Mucosa of descending colon (tissue), 3 donors: ENCODE results near the gene CDS1. TPM values are rescaled to one million over a fixed set of nuclear protein-coding genes. Genes with fewer than 3 reads are reported as not detected.

ENCODE experiments used
- ATAC-seq: fragments of 200-7000 bp; cut with Tn5 transposase; one replicate; pipeline ENCODE4 v1.9.1; 2020; ENCODE audit warnings: mild to moderate bottlenecking, moderate library complexity
- DNase-seq, 3 donors: peaks; one replicate each; pipeline ENCODE4 v3.0.0-alpha.2; 2020
- H3K36me3 ChIP-seq: fragments of 200-600 bp; one replicate; pipeline ENCODE4 v1.8.0; 2021; ENCODE audit warnings: low read depth, mild to moderate bottlenecking
- H3K4me1 ChIP-seq: fragments of 200-600 bp; one replicate; pipeline ENCODE4 v1.8.0; 2021; ENCODE audit warnings: low read depth, mild to moderate bottlenecking
- H3K4me3 ChIP-seq: fragments of 200-600 bp; one replicate; pipeline ENCODE4 v1.8.0; 2021; ENCODE audit warnings: mild to moderate bottlenecking
- H3K9me3 ChIP-seq: fragments of 200-600 bp; one replicate; pipeline ENCODE4 v1.8.0; 2021; ENCODE audit warnings: mild to moderate bottlenecking
- intact Hi-C, 2 donors: fragments of 100-400 bp; cut with DNase I in 1 of 2; cut with micrococcal nuclease in 1 of 2; formaldehyde crosslinking; loops; one replicate each; pipeline versions ENCODE4 v1.11.0 to v1.11.1; 2022; cut with DNase I, micrococcal nuclease
- total RNA-seq, 3 donors: library from RNA; stranded (reverse); fragmentation: NEBNext Ultra II Directional in 2 of 3; extraction: Animal tissue kit (Norgen Biotek cat#: 25700) in 2 of 3; gene quantifications; one replicate each; pipeline versions ENCODE4 v1.2.1 to v1.2.4, GENCODE V29; 2021 to 2023
- TF ChIP-seq, protein P1 (sequence below): fragments of 200-600 bp; IDR thresholded peaks from one replicate; pipeline ENCODE4 v1.8.0; 2022; ENCODE audit warnings: antibody characterized with exemption, mild to moderate bottlenecking
- donor health status: DM: no; HTN: no; CAD: no; lungs with moderate emphysema.
- donor health status: DM: no; HTN: no; CAD: no.
- donor health status: DM: no; HTN: yes; CAD: no.

CDS1 gene
- total RNA-seq, 3 donors from 2014 or later, result 18.9 to 44.2 (median 39.2) TPM

DNA sequence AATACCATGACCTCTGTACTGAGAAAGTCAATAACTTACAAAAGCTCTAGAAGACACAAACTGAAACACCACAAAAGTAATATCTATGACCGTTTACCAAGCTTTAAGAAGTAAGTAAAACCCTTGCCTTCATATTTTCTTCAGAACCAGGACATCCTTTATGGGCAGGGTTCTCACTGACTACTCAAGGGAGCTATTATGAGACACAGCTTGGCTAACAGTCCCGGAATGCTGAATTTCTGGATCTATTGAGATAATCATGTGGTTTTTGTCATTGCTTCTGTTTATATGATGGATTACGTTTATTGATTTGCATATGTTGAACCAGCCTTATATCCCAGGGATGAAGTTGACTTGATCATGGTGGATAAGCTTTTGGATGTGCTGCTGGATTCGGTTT, 19.9 kb upstream of the CDS1 start:
- intact Hi-C loops, result no loop called here
- no peak overlapping the region for H3K4me3 ChIP-seq
- TF ChIP-seq, protein P1, sequence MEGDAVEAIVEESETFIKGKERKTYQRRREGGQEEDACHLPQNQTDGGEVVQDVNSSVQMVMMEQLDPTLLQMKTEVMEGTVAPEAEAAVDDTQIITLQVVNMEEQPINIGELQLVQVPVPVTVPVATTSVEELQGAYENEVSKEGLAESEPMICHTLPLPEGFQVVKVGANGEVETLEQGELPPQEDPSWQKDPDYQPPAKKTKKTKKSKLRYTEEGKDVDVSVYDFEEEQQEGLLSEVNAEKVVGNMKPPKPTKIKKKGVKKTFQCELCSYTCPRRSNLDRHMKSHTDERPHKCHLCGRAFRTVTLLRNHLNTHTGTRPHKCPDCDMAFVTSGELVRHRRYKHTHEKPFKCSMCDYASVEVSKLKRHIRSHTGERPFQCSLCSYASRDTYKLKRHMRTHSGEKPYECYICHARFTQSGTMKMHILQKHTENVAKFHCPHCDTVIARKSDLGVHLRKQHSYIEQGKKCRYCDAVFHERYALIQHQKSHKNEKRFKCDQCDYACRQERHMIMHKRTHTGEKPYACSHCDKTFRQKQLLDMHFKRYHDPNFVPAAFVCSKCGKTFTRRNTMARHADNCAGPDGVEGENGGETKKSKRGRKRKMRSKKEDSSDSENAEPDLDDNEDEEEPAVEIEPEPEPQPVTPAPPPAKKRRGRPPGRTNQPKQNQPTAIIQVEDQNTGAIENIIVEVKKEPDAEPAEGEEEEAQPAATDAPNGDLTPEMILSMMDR, result no peak
- H3K9me3 ChIP-seq, result no peaks in the 10 kb centered on the region
- DNase-seq (no peak), ATAC-seq (no peak)
- no peaks in the 10 kb centered on the region for H3K4me1 ChIP-seq
- H3K36me3 ChIP-seq, result no peaks in the 10 kb centered on the region

GRCh38 chr4:84565951-84566350, 17.0 kb upstream of the CDS1 start:
- no peak for ATAC-seq
- H3K36me3 ChIP-seq, result no peaks in the 10 kb centered on the region
- no peaks in the 10 kb centered on the region for H3K9me3 ChIP-seq
- no peak for DNase-seq
- intact Hi-C loops, result no loop called here
- TF ChIP-seq, protein P1, result no peak
- H3K4me1 ChIP-seq, result no peaks in the 10 kb centered on the region
- H3K4me3 ChIP-seq, result no peak overlapping the region

DNA sequence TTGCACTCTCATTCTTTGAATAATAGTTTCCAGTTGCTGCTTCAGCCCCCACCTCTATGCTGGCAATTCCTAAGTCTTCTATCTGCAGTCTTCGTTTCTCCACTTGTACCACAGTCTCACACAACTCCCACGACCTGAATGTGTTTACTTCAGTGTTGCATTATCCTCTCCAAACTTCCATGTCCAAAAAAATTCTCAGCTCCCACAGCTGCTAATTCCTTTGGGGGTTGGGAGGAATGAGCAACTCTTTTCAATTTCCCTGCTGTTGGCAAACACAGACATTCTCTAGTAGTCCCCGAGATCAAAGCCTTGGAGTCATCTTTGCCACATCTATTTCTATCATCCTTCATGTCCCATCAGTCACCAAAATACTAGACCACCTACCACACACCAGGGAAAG, 14.4 kb upstream of the CDS1 start:
- no peak for DNase-seq
- Histone ChIP-seq H3K4me3 (no peak overlapping the region), H3K9me3 (no peaks in the 10 kb centered on the region), H3K36me3 (no peaks in the 10 kb centered on the region), H3K4me1 (no peaks in the 10 kb centered on the region)
- intact Hi-C loops, result no loop called here
- TF ChIP-seq, protein P1, result no peak
- no peak for ATAC-seq

DNA sequence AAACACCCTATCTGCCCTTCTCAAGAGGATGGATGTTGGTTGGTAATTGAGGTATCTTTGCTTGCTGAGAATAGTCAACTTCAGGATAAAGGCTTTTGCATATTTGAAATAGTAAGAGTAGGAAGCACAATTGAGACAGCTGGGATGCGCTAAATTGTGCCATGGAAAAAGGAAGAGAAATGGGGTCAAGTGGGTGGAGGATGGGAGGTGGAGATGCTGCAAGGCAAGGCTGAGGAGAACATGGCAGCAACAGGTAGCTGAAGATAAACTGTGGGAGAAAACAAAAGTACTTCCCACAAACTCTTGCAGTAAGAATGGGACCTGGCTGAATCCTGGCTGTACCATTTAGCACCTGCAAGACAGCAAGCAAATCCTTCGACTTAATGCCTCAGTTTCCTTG, 13.9 kb upstream of the CDS1 start:
- intact Hi-C loops, result no loop called here
- DNase-seq (no peak), ATAC-seq (no peak)
- no peaks in the 10 kb centered on the region for H3K36me3 ChIP-seq
- no peak overlapping the region for H3K4me3 ChIP-seq
- no peaks in the 10 kb centered on the region for H3K9me3 ChIP-seq
- TF ChIP-seq, protein P1, result no peak
- H3K4me1 ChIP-seq, result no peaks in the 10 kb centered on the region

- ATAC-seq, result no peak
- no peaks in the 10 kb centered on the region for H3K9me3 ChIP-seq
- no peak overlapping the region for H3K4me3 ChIP-seq
- H3K4me1 ChIP-seq, result no peaks in the 10 kb centered on the region
- no peaks in the 10 kb centered on the region for H3K36me3 ChIP-seq
- no peak for DNase-seq
- intact Hi-C loops, result no loop called here
- TF ChIP-seq, protein P1, result no peak
These were observed 9.4 kb upstream of the CDS1 start for GRCh38 chr4:84573385-84574068.
